Endothelial cell of umbilical vein (primary cell): ENCODE results near the gene SPAG16. TPM values are rescaled to one million over a fixed set of nuclear protein-coding genes. Genes with fewer than 3 reads are reported as not detected.

Experiments used
- BruUV-seq: library from RNA; stranded (reverse); fragments of 400-500 nt; replicated peaks from 2 replicates; lab custom pipeline; 2021; lab: Mats Ljungman, UMichigan
- CTCF ChIA-PET: fragments of 300-600, 350-600 bp; sonication (Branson Sonifier 250); formaldehyde crosslinking; loops from one replicate; lab custom pipeline; 2021; ENCODE audit warnings: antibody characterized with exemption, inconsistent platforms; lab: Charles Lee
- POLR2A ChIA-PET: fragments of 300-600, 350-600 bp; sonication (Branson Sonifier 250); formaldehyde crosslinking; loops from one replicate; lab custom pipeline; 2021; ENCODE audit warnings: antibody characterized with exemption, inconsistent platforms; lab: Charles Lee
- DNase-seq: peaks from one replicate; pipeline ENCODE4 v3.0.0-alpha.2; 2011; ENCODE audit warnings: low read depth, low spot score
- FAIRE-seq: peaks from 2 replicates; lab custom pipeline; 2011; peaks lifted over from hg19 to GRCh38; lab: Jason Lieb, UNC
- H2AFZ ChIP-seq: 2 replicates; pipeline ENCODE4 v1.6.0; 2012; ENCODE audit warnings: low read depth, low read length, control low read depth, inconsistent platforms
- H3K27ac ChIP-seq: 2 replicates; pipeline ENCODE4 v1.5.1; 2011; ENCODE audit warnings: low read depth, mild to moderate bottlenecking, control low read depth, low read length, moderate library complexity; ENCODE audit not compliant: insufficient read depth
- H3K27me3 ChIP-seq, 2 experiments: 2 replicates each; pipeline versions ENCODE4 v1.6.0 to v1.6.1; 2011; ENCODE audit warnings: low read length in 2 of 2, mixed read lengths in 1 of 2; ENCODE audit not compliant: control insufficient read depth in 2 of 2, insufficient read depth in 2 of 2
- H3K36me3 ChIP-seq, 2 experiments: 2 replicates in 1 of 2; 3 replicates in 1 of 2; pipeline ENCODE4 v1.5.1; 2011; ENCODE audit warnings: low read length in 2 of 2, mild to moderate bottlenecking in 1 of 2, moderate library complexity in 1 of 2; ENCODE audit not compliant: control insufficient read depth in 2 of 2, insufficient read depth in 2 of 2; ENCODE audit errors: extremely low read depth in 1 of 2
- H3K4me1 ChIP-seq: 3 replicates; pipeline ENCODE4 v1.5.1; 2011; ENCODE audit warnings: mild to moderate bottlenecking, low read length; ENCODE audit not compliant: control insufficient read depth, insufficient read depth; ENCODE audit errors: extremely low read depth
- H3K4me2 ChIP-seq: 2 replicates; pipeline ENCODE4 v1.6.1; 2011; ENCODE audit warnings: low read length, control low read depth, mixed read lengths; ENCODE audit not compliant: insufficient read depth
- H3K4me3 ChIP-seq, 3 experiments: fragments of 200-600 bp in 1 of 3; sonication (generic), shearing (Covaris generic) in 1 of 3; replicated peaks in 1 of 3; 2 replicates each; pipeline ENCODE4 v1.5.1; 2011 to 2016; ENCODE audit warnings: control low read depth in 3 of 3, low read length in 3 of 3, mild to moderate bottlenecking in 2 of 3, inconsistent platforms in 1 of 3, low read depth in 1 of 3, moderate library complexity in 1 of 3; ENCODE audit not compliant: insufficient read depth in 1 of 3
- H3K79me2 ChIP-seq: 2 replicates; pipeline ENCODE4 v1.6.0; 2012; ENCODE audit warnings: low read length, inconsistent platforms; ENCODE audit not compliant: control insufficient read depth, insufficient read depth
- H3K9ac ChIP-seq: replicated peaks from 2 replicates; pipeline ENCODE3; 2011; ENCODE audit warnings: low read length, control low read depth; ENCODE audit not compliant: insufficient read depth; ENCODE audit errors: extremely low read depth
- H3K9me1 ChIP-seq: replicated peaks from 3 replicates; pipeline ENCODE4 v1.6.0; 2011; ENCODE audit warnings: mild to moderate bottlenecking, low read length; ENCODE audit not compliant: control insufficient read depth, insufficient read depth; ENCODE audit errors: extremely low read depth
- H3K9me3 ChIP-seq: replicated peaks from 2 replicates; pipeline ENCODE4 v1.5.1; 2012; ENCODE audit warnings: low read length, inconsistent platforms; ENCODE audit not compliant: control insufficient read depth, insufficient read depth
- H4K20me1 ChIP-seq: replicated peaks from 2 replicates; pipeline ENCODE3; 2011; ENCODE audit warnings: mild to moderate bottlenecking, low read length; ENCODE audit not compliant: control insufficient read depth, insufficient read depth; ENCODE audit errors: extremely low read depth
- CTCF ChIP-seq, 2 donors: IDR thresholded peaks; 1 replicate in 1 of 2; 2 replicates in 1 of 2; pipeline ENCODE4 v1.5.1; 2011; ENCODE audit warnings: low read length in 2 of 2, mild to moderate bottlenecking in 2 of 2, moderate library complexity in 2 of 2, control low read depth in 1 of 2, inconsistent platforms in 1 of 2, low read depth in 1 of 2; ENCODE audit not compliant: insufficient read depth in 1 of 2; ENCODE audit errors: extremely low read depth in 1 of 2
- EZH2 ChIP-seq: IDR thresholded peaks from 2 replicates; pipeline ENCODE4 v1.6.1; 2012; ENCODE audit warnings: borderline replicate concordance, low read depth, mild to moderate bottlenecking, moderate library complexity, low read length, inconsistent platforms; ENCODE audit not compliant: severe bottlenecking
- FOS ChIP-seq: IDR thresholded peaks from 2 replicates; pipeline ENCODE4 v1.6.1; 2011; ENCODE audit warnings: mild to moderate bottlenecking, low read length, moderate library complexity, borderline replicate concordance; ENCODE audit not compliant: insufficient read depth
- GATA2 ChIP-seq: IDR thresholded peaks from 2 replicates; pipeline ENCODE4 v1.7.0; 2011; ENCODE audit warnings: low read depth, mild to moderate bottlenecking, moderate library complexity, mixed read lengths, low read length; ENCODE audit not compliant: insufficient read length, insufficient read depth
- JUN ChIP-seq: IDR thresholded peaks from 2 replicates; pipeline ENCODE4 v1.6.1; 2011; ENCODE audit warnings: borderline replicate concordance, low read depth; ENCODE audit not compliant: insufficient read length, insufficient read depth
- MAX ChIP-seq: IDR thresholded peaks from 2 replicates; pipeline ENCODE4 v1.6.1; 2011; ENCODE audit not compliant: insufficient read depth, insufficient read length
- MYC ChIP-seq: IDR thresholded peaks from one replicate; pipeline ENCODE4 v1.6.1; 2011; ENCODE audit warnings: mild to moderate bottlenecking, low read depth, low read length
- POLR2A ChIP-seq: IDR thresholded peaks from 2 replicates; pipeline ENCODE4 v1.6.1; 2012; ENCODE audit warnings: low read depth, mild to moderate bottlenecking, control low read depth, low read length
- POLR2AphosphoS5 ChIP-seq: IDR thresholded peaks from 2 replicates; pipeline ENCODE4 v1.6.1; 2012; ENCODE audit warnings: low read depth, mild to moderate bottlenecking, control low read depth, low read length, moderate library complexity; ENCODE audit not compliant: insufficient read depth
- dilution Hi-C: fragments of 300-500 bp; cut with MboI; formaldehyde crosslinking; loops from one replicate; pipeline ENCODE4 v1.15.0; 2019; ENCODE audit warnings: low sequenced_read_pairs; ENCODE audit not compliant: extremely low pct_ligation_motif_present
- intact Hi-C: fragments of 100-400 bp; cut with micrococcal nuclease; formaldehyde crosslinking; loops from one replicate; pipeline ENCODE4 v1.10.0; 2022
- polyA plus RNA-seq, 4 experiments: library from polyadenylated mRNA; depleted of rRNA in 3 of 4; stranded (reverse) in 3 of 4; unstranded in 1 of 4; fragments of >200 nt; gene quantifications; 2 replicates each; pipeline versions ENCODE4 v1.2.1 to v1.2.3, GENCODE V29; 2011 to 2012; ENCODE audit warnings: missing spikeins in 1 of 4
- total RNA-seq: library from RNA; stranded (reverse); gene quantifications from 2 replicates; pipeline ENCODE4 v1.2.3, GENCODE V29; 2021

Gene SPAG16
- total and polyA plus RNA-seq, 2 donors (not counting 3 experiments of a cell fraction or from before 2014, with no cell fraction given) = 4.0 to 7.7 TPM

- no peak for FAIRE-seq
- Histone ChIP-seq H4K20me1 (no peaks in the 10 kb centered on the region), H3K4me1 (peaks cover 9% of the 10 kb centered on the region), H3K9me1 (no peaks in the 10 kb centered on the region), H3K9me3 (no peaks in the 10 kb centered on the region), H3K36me3 (no peaks in the 10 kb centered on the region), H3K79me2 (no peaks in the 10 kb centered on the region), H3K4me2 (no peak overlapping the region), H3K9ac (no peak overlapping the region), H3K27ac (no peak overlapping the region), H3K27me3 (no peaks in the 10 kb centered on the region), H3K4me3 (no peak overlapping the region), H2AFZ (no peak overlapping the region)
- intact Hi-C loops = loop anchor here (2.0 kb wide), 1 partner anchor 25 kb away; no protein-coding TSS in a partner anchor
- TF ChIP-seq POLR2A (no peak), POLR2AphosphoS5 (no peak), EZH2 (no peak), MAX (no peak), MYC (no peak), GATA2 (no peak), JUN (no peak), FOS (no peak)
- CTCF ChIA-PET = interaction anchor here (1.5 kb wide), 1 partner anchor 25 kb away, joined by 5 read pairs; no protein-coding TSS in a partner anchor
- BruUV-seq = no TSS peak
- POLR2A ChIA-PET = no interaction called here
- no peak for DNase-seq
- dilution Hi-C loops = no loop called here
These were observed 735.7 kb downstream of the SPAG16 start for GRCh38 chr2:214019973-214020345.

DNA sequence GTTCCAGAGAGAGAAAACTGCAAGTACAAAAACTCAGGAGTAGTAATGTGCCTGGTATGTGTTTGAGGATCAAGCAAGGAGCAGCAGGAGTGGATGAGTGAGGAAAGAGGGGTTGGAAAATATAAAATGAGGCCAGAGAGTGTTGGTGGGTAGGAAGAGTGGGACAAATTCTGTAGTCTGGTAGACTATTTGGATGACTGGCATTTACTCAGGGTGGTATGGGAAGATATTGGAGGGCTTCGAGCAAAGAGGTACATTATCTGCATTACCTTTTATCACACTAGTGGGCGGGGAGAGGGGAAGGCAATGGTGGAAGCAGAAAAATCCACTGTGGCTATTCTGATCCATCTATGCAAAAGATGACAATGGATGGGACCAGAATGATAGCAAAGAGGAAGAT lies 744.9 kb downstream of the SPAG16 start:
- no TSS peak for BruUV-seq
- H3K27me3 ChIP-seq = peaks cover 0 to 3% of the 10 kb centered on the region in 2 experiments
- H3K79me2 ChIP-seq = no peaks in the 10 kb centered on the region
- TF ChIP-seq GATA2 (no peak), CTCF (IDR thresholded peaks at IDR 0.05; ENCODE audit: extremely low read depth in 1 of 2, insufficient read depth in 1 of 2, low read depth in 1 of 2, low read length in 2 of 2) (no peak), POLR2A (no peak), MAX (no peak)
- H3K4me3 ChIP-seq = no peak overlapping the region
- H2AFZ ChIP-seq = no peak overlapping the region
- dilution Hi-C loops (no loop called here), intact Hi-C loops (no loop called here)
- H3K27ac ChIP-seq = no peak overlapping the region
- H3K9me1 ChIP-seq = no peaks in the 10 kb centered on the region
- no peaks in the 10 kb centered on the region for H4K20me1 ChIP-seq
- no peak for DNase-seq
- ChIA-PET CTCF (no interaction called here), POLR2A (no interaction called here)
- FAIRE-seq = no peak
- H3K4me2 ChIP-seq = no peak overlapping the region
- H3K36me3 ChIP-seq = no peaks in the 10 kb centered on the region
- H3K4me1 ChIP-seq = no peaks in the 10 kb centered on the region
- H3K9ac ChIP-seq = no peak overlapping the region
- no peaks in the 10 kb centered on the region for H3K9me3 ChIP-seq
